Stimulated activated CD8-positive, alpha-beta memory T cell treated with anti-CD3 and anti-CD28 coated beads, Interleukin-12 subunit alpha, Interleukin-12 subunit beta, amount 100 ng/mL, for 4 hours (primary cell): ENCODE data around the gene CAMTA2.
A peak's percentile ranks its signal among the peaks of the same experiment; 100 is the strongest.

ENCODE experiments used
- DNase-seq: peaks from one replicate; pipeline ENCODE4 v3.0.0-alpha.2; 2020; ENCODE audit warnings: low read depth

Gene CAMTA2

DNA sequence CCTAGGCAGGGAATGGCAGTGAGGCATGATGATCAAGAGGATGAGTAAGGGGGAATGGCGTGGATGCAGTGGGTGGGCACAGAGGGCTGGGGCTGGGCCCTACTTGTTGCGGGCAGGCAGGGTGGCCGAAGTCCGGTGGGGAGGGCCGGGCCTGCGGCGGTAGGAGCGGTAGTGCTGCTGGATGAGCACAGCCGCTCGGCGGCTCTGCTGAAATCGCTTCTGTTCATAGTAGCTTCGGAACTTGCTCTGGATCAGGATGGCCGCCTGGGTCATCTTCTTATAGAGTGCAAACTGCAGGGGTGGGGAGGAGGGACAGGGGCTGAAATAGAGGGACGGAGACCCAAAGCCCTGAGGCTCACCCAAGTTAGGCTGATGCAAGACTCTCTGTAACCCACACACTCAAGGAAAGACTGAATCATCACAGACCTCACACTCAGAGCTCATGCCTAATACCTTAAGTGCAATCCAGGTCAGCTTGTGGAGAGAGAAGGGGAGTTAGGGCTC, 18.4 kb downstream of the CAMTA2 start:
- DNase-seq = peak; percentile 18

DNA sequence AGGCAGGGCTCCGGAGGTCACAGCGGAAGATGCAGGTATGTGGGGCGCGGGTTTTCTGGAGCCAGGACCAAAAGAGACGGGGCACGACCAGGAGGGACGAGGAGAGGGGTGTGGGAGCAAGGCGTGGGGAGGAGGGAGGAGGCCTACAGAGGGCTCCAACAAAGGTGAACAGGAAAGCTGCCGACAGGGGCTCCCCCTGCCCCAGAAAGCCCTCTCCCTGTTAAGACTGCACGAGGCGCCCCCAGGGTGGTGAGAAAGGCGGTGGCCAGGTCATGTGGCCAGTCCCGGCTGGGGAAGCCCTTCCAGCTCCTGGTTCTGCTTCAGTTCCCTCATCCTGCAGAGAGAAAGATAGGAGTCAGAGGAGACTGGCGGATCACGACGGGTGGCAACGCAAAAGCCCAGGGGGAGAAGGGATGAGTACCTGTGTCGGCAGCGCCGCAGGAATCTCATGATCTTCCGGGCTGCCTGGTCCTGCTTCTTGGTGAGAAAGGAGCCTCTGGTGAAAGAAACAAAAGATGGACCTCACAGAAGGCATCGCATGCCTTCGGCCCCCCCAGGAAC, 18.9 kb downstream of the CAMTA2 start:
- DNase-seq = no peak

DNA sequence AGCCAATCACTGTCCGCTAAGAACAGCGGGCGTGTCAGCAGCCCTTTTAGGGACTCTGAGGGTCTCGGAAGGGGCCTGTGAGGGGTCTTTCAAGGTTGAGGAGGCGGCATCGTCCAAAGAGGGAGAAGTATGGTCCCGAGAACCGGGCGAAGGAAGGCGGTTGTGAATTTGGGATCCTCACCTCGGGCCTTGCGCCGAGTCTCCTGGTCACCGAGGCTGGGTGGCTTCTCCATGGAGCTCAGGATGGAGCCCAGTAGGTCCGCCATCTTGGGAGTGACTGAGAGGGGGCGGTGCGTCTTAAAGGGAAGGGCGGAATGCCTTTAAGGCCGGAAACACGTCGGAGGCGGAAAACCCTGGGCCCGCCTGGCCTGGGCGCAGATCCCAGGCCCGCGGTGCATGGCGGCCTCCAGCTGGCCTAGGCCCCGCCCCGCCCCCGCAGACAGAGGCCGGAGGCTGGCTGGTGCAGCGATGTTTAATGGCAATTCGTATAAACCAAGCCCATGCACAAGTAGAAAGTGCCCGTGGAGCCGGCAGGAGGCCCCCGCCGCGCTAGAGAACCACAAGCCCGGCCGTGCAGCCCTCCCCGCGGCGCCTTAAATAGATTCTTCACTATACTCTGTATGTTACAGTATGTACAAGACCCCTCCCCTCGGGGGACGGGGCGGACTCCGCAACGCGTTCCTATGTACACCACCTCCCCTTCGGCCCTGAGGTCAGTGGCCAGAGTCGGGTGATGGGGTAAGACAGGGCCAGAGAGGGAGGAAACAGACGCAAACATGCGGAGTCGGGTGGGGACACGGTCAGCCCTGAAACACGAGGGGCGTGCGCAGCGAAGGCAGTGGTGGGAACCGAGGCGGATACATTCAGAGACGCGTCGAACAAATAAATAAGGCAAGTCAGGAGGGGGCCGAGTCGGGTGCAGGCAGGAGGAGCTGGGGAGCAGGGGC, 19.7 kb downstream of the CAMTA2 start, which contains the start of gene SPAG7:
Gene SPAG7 (minus strand): TSS at position 279 of the 947 bp plus-strand sequence. CDS start 13 bp downstream, at position 266.
- DNase-seq = peak; percentile 84

DNA sequence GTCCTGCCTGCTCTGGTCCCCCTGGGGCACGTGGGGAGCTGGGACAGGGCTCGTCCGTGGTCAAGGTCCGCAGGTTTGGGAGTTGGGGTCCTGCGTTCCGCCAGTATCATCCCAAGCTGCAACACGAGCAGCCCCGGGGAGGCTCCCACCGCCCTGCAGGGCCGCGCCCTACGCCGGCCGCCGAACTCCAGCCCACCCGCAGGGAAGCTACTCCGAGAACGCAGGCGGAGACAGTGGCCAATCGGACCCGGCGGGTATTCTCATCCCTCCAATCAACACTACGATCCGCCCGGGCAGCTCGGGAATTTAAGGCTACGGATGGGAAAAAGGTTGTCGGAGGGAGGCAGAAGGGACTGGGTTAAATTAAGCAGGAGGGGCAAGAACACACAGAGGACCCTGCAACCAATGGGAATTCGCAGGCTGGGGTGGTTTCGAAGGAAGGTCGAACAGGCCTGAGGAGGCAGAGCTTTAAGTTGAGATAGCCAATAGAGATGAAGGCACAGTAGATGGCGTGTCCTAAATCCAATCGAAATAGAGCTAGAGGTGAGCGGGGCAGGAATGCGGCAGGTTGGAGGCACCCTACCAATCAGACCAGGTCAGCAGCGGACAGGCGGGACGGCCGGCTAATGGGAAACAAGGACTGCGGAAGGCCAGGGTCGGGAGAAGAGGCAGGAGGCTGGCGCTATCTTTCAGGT, 20.5 kb downstream of the CAMTA2 start:
- peak; percentile 85 for DNase-seq

DNA sequence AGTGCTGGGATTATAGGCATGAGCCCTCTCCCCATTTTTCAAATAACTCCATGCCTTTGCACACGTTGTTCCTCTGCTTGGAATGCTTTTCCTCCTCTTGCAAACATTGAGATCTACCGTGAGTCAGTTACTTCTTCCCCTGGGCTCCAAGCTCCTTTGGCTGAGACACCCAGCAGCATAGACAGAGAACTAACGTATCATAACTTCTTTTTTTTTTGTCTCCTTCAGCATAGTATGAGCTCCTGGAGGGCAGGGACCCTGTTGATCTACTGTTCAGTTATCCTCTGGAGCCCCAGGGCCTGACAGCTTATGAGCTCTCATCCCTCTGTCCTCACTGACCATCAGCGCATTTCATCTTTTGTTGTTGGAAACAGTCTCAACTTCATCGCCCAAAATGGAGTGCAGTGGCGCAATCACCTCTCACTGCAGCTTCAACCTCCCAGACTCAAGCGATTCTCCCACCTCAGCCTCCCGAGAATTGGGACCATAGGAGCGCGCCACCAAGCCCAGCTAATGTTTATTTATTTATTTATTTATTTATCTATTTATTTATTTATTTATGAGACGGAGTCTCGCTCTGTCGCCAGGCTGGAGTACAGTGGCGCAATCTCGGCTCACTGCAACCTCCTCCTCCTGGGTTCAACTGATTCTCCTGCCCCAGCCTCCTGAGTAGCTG, 22.0 kb downstream of the CAMTA2 start:
- no peak for DNase-seq

DNA sequence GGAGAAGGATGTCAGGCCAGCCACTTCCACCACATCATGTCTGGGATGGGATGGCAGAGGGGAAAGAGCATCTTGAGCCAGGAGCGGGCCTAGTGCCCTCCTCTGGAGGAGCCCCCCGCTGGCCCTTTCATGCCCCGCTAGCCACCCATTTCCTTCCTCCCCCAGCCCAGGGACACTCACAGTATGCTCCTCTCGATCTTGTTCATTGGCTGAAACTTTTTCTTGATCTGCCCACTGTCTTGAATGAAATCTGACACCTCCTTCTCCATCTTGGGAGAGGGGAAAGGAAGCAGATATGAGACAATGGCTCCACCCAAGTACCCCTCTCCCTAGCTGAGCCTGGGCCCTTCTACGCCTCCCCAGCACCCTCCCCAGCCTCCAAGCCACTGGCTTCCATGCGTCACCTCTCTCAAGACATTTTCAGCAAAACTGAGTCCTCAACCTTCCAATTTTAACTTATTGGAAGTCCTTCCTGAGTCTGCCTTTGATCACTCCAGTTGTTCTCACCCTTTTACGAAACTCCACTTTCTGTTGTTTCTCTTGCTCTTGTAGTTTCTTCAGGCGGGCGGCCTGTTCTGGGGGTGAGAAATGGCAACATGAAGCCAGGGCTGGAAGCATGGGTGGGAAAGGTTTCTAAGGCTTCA, 27.1 kb downstream of the CAMTA2 start:
- DNase-seq = no peak

DNA sequence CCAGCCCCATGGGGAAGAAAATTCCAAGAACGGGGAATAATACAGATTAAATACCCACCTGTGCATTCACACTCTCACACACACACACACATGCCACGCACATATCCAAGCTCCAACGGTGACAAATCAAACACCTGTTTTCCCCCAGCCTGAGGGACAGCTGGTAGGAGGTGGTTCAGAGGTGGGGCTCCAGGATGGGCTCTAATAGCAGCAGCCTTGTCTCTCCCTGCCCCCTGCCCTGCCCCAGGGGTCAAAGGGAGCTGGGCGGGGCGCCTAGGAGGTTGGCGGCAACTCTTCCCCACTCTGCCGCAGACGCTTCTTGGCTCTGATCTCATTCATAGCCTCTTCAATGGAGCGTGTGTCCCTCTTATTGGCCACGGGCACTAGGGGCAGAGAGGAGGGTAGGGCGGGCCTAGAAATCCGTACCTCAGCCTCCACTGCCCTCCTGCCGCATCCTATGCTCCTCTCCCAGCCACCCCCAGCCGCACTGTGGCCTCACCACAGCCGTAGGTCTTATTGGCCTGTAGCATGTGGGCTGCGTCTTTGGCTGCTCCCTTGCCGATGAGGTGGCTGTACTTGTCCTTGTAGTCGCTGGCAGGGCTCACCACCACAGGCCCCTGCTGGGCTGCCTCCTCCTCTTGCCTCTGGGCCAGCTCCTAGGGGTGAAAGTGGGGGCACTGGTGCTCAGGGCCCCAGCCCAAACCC, 28.1 kb downstream of the CAMTA2 start:
- DNase-seq = no peak

DNA sequence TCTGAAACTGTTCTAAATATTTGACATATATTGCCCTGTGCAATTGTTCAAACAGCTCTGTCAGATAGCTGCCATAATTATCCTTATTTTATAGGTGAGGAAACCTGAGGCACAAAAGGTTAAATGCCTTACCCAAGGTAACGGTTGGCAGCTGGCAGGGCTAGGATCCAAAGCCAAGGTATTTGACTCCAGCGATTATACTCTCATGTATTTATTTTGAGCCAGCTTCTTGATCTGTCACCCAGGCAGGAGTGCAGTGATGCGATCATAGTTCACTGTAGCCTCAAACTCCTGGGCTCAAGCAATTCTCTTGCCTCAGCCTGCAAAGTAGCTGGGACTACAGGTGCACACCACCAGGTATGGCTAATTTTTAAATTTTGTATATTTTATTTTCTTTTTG, 29.4 kb downstream of the CAMTA2 start:
- no peak for DNase-seq

DNA sequence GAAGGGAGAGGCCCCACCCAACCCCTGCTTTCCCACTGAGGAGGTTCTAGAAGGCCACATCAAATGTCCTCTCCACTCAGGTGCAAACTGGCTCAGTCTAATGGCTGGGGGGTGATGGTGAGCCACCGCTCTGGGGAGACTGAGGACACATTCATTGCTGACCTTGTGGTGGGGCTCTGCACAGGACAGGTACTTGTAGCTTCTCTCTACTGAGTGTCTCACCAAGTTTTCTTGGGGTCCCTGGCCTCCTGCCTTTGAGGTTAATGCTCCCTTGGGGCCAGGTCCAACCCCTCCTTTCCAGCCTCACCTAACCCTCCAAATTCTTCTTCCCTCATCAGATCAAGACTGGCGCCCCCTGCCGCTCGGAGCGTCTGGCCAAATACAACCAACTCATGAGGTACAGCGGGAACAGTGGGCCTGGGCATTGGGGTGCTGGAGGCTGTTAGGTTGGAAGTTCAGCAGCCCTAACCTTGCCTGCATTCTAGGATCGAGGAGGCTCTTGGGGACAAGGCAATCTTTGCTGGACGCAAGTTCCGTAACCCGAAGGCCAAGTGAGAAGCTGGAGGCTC, 30.9 kb downstream of the CAMTA2 start:
- no peak for DNase-seq

DNA sequence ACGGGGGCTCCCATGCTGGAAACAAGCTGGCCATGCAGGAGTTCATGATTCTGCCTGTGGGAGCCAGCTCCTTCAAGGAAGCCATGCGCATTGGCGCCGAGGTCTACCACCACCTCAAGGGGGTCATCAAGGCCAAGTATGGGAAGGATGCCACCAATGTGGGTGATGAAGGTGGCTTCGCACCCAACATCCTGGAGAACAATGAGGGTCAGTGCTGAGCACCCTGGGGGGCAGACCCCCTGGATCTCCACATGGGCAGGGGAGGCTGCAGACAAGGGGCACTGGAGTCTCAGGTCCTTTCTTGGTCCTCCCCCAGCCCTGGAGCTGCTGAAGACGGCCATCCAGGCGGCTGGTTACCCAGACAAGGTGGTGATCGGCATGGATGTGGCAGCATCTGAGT, 32.4 kb downstream of the CAMTA2 start:
- DNase-seq = no peak

DNA sequence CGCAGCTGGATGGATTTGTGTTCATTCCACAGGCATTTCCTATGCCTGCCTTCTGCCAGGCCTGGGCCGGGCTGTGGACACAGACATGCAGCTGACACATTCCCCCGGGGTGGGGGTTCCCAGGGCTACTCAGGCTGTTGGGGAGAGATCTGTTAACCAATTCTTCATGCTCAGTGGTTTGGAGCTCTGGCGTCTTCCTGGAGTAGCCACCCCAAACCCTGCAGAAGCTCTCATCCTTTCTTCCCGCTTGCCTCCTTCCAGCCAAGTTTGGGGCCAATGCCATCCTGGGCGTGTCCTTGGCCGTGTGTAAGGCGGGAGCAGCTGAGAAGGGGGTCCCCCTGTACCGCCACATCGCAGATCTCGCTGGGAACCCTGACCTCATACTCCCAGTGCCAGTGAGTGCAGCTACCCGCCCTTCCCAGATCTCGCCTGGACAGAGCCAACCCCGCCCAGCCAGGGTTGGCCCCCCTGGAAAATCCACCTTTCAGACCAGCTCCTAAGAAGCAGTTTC, 34.0 kb downstream of the CAMTA2 start:
- DNase-seq = no peak

DNA sequence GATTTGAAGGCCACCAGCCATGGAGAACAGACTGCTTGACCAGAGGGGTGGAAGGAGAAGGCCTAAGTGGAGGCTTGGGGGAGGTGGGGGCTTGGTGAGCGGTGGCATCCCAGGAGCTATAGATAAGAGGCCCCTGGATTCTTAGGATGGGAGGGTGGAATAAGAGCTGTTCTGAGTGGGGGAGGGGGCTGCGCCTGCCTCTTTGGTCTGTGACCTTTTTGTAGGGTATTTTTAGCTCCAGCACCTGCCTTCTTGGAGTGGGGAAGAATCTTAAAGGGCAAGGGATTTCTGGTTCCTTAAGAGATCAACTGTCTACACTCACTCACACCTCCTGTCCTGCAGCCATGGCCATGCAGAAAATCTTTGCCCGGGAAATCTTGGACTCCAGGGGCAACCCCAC, 36.0 kb downstream of the CAMTA2 start:
- DNase-seq = no peak

DNA sequence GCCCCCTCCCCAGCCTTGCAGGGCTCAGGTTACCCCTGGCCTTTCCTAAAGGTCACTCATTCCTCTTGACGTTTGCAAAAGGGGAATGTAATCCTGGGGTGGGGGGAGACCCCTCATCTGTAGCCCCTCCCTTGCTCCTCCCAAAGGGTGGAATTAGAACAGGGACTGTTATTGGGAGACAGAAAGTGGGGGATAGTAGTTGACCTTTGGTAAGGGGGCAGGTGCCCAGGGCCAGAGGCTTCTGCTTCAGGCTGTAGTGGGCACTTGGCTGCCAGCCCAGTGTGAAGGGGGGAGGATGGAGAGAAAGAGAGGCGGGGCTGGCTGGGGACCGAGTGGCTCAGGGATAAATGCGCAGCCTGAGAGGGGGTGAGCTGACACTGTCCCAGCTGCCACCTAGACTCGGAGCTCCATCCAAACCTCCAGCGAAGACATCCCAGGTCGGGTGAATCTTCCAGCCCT, 36.7 kb downstream of the CAMTA2 start, which contains the start of gene ENO3:
Gene ENO3 (plus strand): TSS at position 374 of the 459 bp plus-strand sequence. CDS start 711 bp downstream, outside the sequence.
- no peak for DNase-seq

DNA sequence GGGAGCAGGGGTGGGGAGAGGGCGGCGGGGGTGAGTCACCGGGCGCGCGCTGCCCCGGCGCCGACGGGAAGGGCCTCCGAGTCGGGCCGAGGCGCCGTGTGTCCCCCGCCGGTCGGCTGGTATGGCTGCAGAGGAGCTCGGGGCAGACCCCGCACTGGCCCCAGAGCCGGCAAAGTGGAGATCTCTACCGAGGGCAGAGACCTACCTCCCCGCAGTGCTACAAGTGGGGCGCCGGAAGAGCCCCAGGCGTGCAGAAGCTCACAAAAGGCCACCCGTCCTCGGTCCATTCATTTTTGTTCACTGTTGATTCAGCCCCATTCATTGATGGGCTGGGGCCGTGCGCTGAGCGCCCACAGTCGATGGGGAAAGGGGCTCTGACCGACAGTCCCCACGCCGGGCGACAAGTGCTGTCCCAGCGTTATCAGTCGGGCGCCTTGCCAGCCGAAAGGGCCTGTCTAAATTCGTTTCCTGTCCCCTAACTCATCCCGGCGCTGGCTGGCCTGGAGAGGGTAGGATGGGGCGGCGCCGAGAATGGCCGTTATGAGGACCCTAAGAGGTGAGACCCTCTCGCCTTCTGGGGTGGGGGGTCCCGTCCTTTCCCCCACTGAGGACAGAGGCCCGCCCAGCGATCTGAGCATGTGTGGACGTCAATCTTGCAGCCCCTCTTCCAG, 37.3 kb downstream of the CAMTA2 start:
- DNase-seq = peak; percentile 19

DNA sequence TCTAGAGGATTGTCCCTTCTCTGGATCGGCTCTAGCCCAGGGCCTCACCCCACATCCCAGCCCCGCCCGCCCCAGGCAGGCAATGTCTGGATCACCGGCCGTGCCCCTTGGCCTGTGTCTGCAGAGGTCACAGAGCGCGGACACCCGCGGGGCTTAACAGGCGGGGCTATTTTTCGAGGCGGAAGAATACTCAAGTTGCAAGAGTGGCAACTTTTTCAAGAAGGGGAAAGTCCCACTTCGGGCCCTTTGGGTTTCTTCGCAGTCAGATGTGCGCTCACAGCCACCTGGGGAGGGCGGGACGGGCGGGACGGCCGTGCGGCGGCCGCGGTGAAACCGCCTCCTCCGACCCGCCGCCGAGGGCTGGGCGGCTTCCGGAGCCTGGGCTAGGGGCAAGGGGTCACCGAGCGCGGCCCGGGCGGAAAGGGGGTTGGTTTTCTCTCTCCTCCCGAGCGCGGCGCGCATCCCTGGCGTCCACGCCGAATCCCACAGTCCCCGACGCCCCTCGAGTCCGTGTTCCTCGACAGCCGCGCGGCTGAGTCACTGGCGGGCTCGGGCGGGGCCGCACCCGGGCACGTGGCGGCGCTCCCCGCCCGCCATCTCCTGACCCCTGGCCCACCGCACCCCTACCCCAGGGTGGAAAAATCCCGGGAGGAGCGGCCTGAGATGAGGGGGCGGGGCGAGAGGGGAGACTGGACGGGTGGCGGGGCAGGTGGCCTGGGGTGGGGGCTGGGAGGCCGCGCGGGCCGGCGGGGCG, 38.0 kb downstream of the CAMTA2 start:
- peak; percentile 69 for DNase-seq

DNA sequence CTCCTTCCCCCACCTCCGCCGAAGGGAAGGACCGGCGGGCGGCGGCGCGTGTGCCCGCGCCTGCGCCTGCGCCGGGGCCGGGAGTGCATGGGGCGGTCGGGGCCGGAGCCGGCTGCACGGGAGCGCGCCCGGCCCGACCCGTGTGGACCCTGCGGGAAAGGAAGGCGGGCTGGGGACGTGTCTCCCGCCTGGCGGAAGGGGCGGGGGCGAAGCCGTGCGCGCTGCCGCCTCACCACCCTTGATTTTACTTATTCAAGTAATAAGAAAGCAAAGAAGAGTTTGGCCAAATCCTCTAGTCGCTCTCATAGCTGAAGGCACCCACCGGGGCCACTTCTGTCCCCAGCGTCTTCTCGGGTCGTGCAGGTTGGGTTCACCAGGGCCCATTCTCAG, 38.5 kb downstream of the CAMTA2 start:
- peak; percentile 59 for DNase-seq

DNA sequence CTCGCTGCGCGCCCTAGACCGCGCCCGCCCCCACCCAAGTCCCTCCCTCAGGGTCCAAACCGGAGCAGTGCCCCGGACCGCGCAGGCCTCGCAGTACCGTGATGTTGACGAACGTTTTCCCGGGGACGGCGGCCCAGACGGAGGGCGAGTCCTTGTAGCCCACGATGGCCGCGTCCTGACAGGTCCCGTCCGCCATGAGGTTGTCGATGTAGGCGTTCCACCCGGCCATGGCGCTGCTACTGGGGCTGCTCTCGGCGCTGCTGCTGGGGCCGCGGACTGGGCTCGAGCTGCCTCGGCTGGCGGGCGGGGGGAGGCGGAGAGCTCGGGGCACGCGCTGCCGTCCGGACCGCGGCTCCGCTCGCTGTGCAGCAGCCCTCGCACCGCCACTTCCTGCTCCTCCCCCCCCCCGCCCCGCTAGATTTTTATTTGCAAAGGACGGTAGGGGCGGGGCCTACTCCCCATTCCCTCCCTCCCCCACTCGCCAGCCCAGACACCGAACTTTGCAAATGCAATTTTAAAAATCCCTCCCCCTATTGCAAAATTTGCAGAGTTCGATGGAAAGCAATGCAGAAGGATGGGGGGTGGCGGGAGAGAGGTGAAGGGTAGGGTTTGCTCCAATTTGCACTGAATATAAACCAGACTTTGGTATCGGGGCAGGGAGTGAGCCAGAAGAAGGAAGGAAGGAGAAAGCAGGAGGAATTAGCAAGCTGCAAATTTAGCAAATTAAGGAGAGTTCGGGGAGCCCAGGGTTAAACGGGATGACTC, 39.1 kb downstream of the CAMTA2 start, which contains the start of gene PFN1:
Gene PFN1 (minus strand): TSS at position 365 of the 765 bp plus-strand sequence. CDS start 136 bp downstream, at position 229.
- DNase-seq = peak; percentile 85
